ENCODE measurements around the gene PPIL3. TPM values are rescaled to one million over a fixed set of nuclear protein-coding genes. Genes with fewer than 3 reads are reported as not detected.

Gene PPIL3
- total RNA-seq, 1 donor from 2014 or later = 19.8 TPM

Other genes starting within 250 kb of the PPIL3 start
- gene BZW1, start 77.2 kb downstream of the PPIL3 start, total RNA-seq = 332 TPM
- 105 TPM for gene CLK1, start 24.4 kb downstream of the PPIL3 start, total RNA-seq
- gene NIF3L1, start 294 bp upstream of the PPIL3 start, total RNA-seq = 13.7 TPM
- gene ORC2, start 74.6 kb upstream of the PPIL3 start, total RNA-seq = 25.2 TPM
- 31.5 TPM for gene HYCC2, start 182.6 kb upstream of the PPIL3 start, total RNA-seq
- 83.2 TPM for gene NDUFB3, start 182.9 kb upstream of the PPIL3 start, total RNA-seq
- 282 TPM for gene CFLAR, start 227.1 kb upstream of the PPIL3 start, total RNA-seq